Hepatocyte (in vitro differentiated cells): Measurements from ENCODE around the gene ASXL1. TPM values are rescaled to one million over a fixed set of nuclear protein-coding genes. Genes with fewer than 3 reads are reported as not detected.

Experiments
- DNase-seq: peaks from one replicate; pipeline ENCODE4 v3.0.0-alpha.2; 2016; ENCODE audit warnings: low spot score
- H2AFZ ChIP-seq: fragments of 200-600 bp; sonication (generic); 2 replicates; pipeline ENCODE4 v1.6.0; 2016; ENCODE audit warnings: antibody characterized with exemption, mild to moderate bottlenecking
- H3K27ac ChIP-seq: fragments of 200-600 bp; sonication (generic); 2 replicates; pipeline ENCODE4 v1.5.1; 2016; ENCODE audit warnings: mild to moderate bottlenecking
- H3K27me3 ChIP-seq: fragments of 200-600 bp; sonication (generic); 2 replicates; pipeline ENCODE4 v1.6.1; 2016
- H3K36me3 ChIP-seq: fragments of 200-600 bp; sonication (generic); replicated peaks from 2 replicates; pipeline ENCODE4 v1.5.1; 2016; ENCODE audit warnings: low read depth; ENCODE audit not compliant: insufficient read depth
- H3K4me1 ChIP-seq: fragments of 200-600 bp; sonication (generic); 2 replicates; pipeline ENCODE4 v1.5.1; 2016; ENCODE audit warnings: mild to moderate bottlenecking, moderate library complexity; ENCODE audit not compliant: insufficient read depth
- H3K4me2 ChIP-seq: fragments of 200-600 bp; sonication (generic); 2 replicates; pipeline ENCODE4 v1.6.0; 2016
- H3K4me3 ChIP-seq: fragments of 200-600 bp; sonication (generic); 2 replicates; pipeline ENCODE4 v1.5.1; 2016; ENCODE audit warnings: mild to moderate bottlenecking
- H3K79me2 ChIP-seq: fragments of 200-600 bp; sonication (generic); 2 replicates; pipeline ENCODE4 v1.6.0; 2017; ENCODE audit warnings: mild to moderate bottlenecking
- H3K9me2 ChIP-seq: fragments of 200-600 bp; sonication (generic); replicated peaks from 2 replicates; pipeline ENCODE4 v1.6.0; 2017; ENCODE audit warnings: mild to moderate bottlenecking; ENCODE audit not compliant: insufficient read depth
- H3K9me3 ChIP-seq: fragments of 200-600 bp; sonication (generic); 2 replicates; pipeline ENCODE4 v1.5.1; 2016; ENCODE audit warnings: low read depth, mild to moderate bottlenecking
- H4K20me1 ChIP-seq: fragments of 200-600 bp; sonication (generic); 2 replicates; pipeline ENCODE4 v1.6.0; 2016; ENCODE audit warnings: mild to moderate bottlenecking; ENCODE audit not compliant: insufficient read depth, poor library complexity, severe bottlenecking
- CTCF ChIP-seq: fragments of 200-600 bp; sonication (generic); IDR thresholded peaks from 2 replicates; pipeline ENCODE4 v1.5.1; 2016; ENCODE audit warnings: antibody characterized with exemption, mild to moderate bottlenecking; ENCODE audit not compliant: poor library complexity
- EZH2 ChIP-seq: fragments of 200-600 bp; sonication (generic); IDR thresholded peaks from 2 replicates; pipeline ENCODE4 v1.6.1; 2016; ENCODE audit warnings: antibody characterized with exemption, mild to moderate bottlenecking, borderline replicate concordance
- EZH2phosphoT487 ChIP-seq: fragments of 200-600 bp; sonication (generic); IDR thresholded peaks from one replicate; pipeline ENCODE4 v1.6.1; 2018; ENCODE audit warnings: antibody characterized with exemption, mild to moderate bottlenecking, low read depth, moderate library complexity; ENCODE audit not compliant: unreplicated experiment, severe bottlenecking
- WGBS: methylation state at CpG from one replicate; pipeline ENCODE4 v1.1.6; 2016; ENCODE audit warnings: low lambda C conversion rate; ENCODE audit errors: missing lambda C conversion rate; 5-methylcytosine and 5-hydroxymethylcytosine counted together
- polyA plus RNA-seq: library from polyadenylated mRNA; unstranded; fragments of >200 nt; fragmentation: Nextera tagmentation; extraction: Ambion mirVana; gene quantifications from 2 replicates; pipeline ENCODE4 v1.2.1, GENCODE V29; 2016
- total RNA-seq: library from RNA; depleted of rRNA; stranded (reverse); fragments of >200 nt; gene quantifications from 2 replicates; pipeline ENCODE4 v1.2.3, GENCODE V29; 2014

The ASXL1 gene
- total and polyA plus RNA-seq, 2 experiments from 2014 or later = 82.0 to 95.6 TPM

- peaks cover 22% of the 10 kb centered on the region for H3K4me1 ChIP-seq
- no peaks in the 10 kb centered on the region for H4K20me1 ChIP-seq
- 36% methylated on average over 1 of the region's 1 CpG for whole genome bisulfite sequencing
- H3K27ac ChIP-seq = peak overlapping the region; percentile 92
- no peaks in the 10 kb centered on the region for H3K9me3 ChIP-seq
- no peaks in the 10 kb centered on the region for H3K36me3 ChIP-seq
- H3K4me2 ChIP-seq = peak overlapping the region; percentile 14
- no peak for TF ChIP-seq EZH2phosphoT487
- TF ChIP-seq EZH2 = no peak
- no peak for TF ChIP-seq CTCF
- peak; percentile 66 for DNase-seq
- H3K9me2 ChIP-seq = no peaks in the 10 kb centered on the region
- H3K4me3 ChIP-seq = no peak overlapping the region
- no peak overlapping the region for H2AFZ ChIP-seq
- no peaks in the 10 kb centered on the region for H3K79me2 ChIP-seq
- H3K27me3 ChIP-seq = no peaks in the 10 kb centered on the region
These were observed 31.7 kb upstream of the ASXL1 start for GRCh38 chr20:32326504-32326845.

GRCh38 chr20:32327087-32327681 is 30.9 kb upstream of the ASXL1 start:
- no peaks in the 10 kb centered on the region for H3K9me2 ChIP-seq
- 71% methylated on average over 9 of the region's 9 CpGs for WGBS
- peak overlapping the region; percentile 92 for H3K27ac ChIP-seq
- H3K4me3 ChIP-seq = no peak overlapping the region
- H3K9me3 ChIP-seq = no peaks in the 10 kb centered on the region
- H3K4me1 ChIP-seq = peaks cover 22% of the 10 kb centered on the region
- no peaks in the 10 kb centered on the region for H3K36me3 ChIP-seq
- no peaks in the 10 kb centered on the region for H4K20me1 ChIP-seq
- peak; percentile 51 for TF ChIP-seq EZH2phosphoT487
- TF ChIP-seq CTCF = no peak
- DNase-seq = peak; percentile 78
- H3K4me2 ChIP-seq = peak overlapping the region; percentile 14
- no peaks in the 10 kb centered on the region for H3K27me3 ChIP-seq
- H2AFZ ChIP-seq = no peak overlapping the region
- H3K79me2 ChIP-seq = no peaks in the 10 kb centered on the region

- peak overlapping the region; percentile 15 for H3K27ac ChIP-seq
- no peak overlapping the region for H3K4me2 ChIP-seq
- no peak for TF ChIP-seq EZH2phosphoT487
- no peak for TF ChIP-seq EZH2
- no peak for TF ChIP-seq CTCF
- H3K27me3 ChIP-seq = no peaks in the 10 kb centered on the region
- peaks cover 28% of the 10 kb centered on the region for H3K4me1 ChIP-seq
- DNase-seq = no peak
- H3K36me3 ChIP-seq = no peaks in the 10 kb centered on the region
- H3K9me3 ChIP-seq = no peaks in the 10 kb centered on the region
- no peaks in the 10 kb centered on the region for H3K9me2 ChIP-seq
- no peaks in the 10 kb centered on the region for H4K20me1 ChIP-seq
- H2AFZ ChIP-seq = no peak overlapping the region
- no peaks in the 10 kb centered on the region for H3K79me2 ChIP-seq
- 89% methylated on average over 7 of the region's 7 CpGs for WGBS
- H3K4me3 ChIP-seq = no peak overlapping the region
These were observed 28.1 kb upstream of the ASXL1 start for GRCh38 chr20:32329817-32330554.
